ENCODE data around the gene ARHGAP42. TPM values are rescaled to one million over a fixed set of nuclear protein-coding genes. Genes with fewer than 3 reads are reported as not detected.

Gene ARHGAP42
- total RNA-seq, 1 experiment from 2014 or later: 8.0 TPM

- H3K9me3 ChIP-seq (ENCODE audit: low read depth, low read length, poor library complexity, severe bottlenecking): no peaks in the 10 kb centered on the region
- H3K4me1 ChIP-seq (ENCODE audit: insufficient read depth, low read length, poor library complexity, severe bottlenecking): peaks cover 7% of the 10 kb centered on the region
- intact Hi-C loops (cut with micrococcal nuclease; ENCODE audit: unreplicated experiment): no loop called here
- POLR2A ChIA-PET (ENCODE audit: low non-redundant PET): no interaction called here
- H3K27ac ChIP-seq (ENCODE audit: low read depth, low read length, poor library complexity, severe bottlenecking): no peak overlapping the region
- H3K36me3 ChIP-seq (ENCODE audit: insufficient read depth, low read length, poor library complexity, severe bottlenecking): no peaks in the 10 kb centered on the region
- H3K4me3 ChIP-seq (ENCODE audit: low read depth, low read length, poor library complexity, severe bottlenecking): no peak overlapping the region
- DNase-seq (ENCODE audit: low spot score): no peak
- CTCF ChIA-PET: interaction anchor here (0.6 kb wide), 1 partner anchor 139 kb away, joined by 5 read pairs; no protein-coding TSS in a partner anchor
- H3K27me3 ChIP-seq (replicated peaks; ENCODE audit: insufficient read depth, low read depth, low read length, poor library complexity): no peaks in the 10 kb centered on the region
- BruUV-seq (replicated peaks): no TSS peak
- TF ChIP-seq EZH2 (IDR thresholded peaks at IDR 0.05; ENCODE audit: borderline replicate concordance, low read depth, low read length, poor library complexity, severe bottlenecking) (no peak), CTCF (conservative IDR thresholded peaks at IDR 0.05; ENCODE audit: low read depth, low read length) (no peak)
Observed at GRCh38 chr11:100776212-100776896, 89.3 kb downstream of the ARHGAP42 start.

- ChIA-PET POLR2A (ENCODE audit: low non-redundant PET) (no interaction called here), CTCF (interaction anchor here (0.6 kb wide), 1 partner anchor 139 kb away, joined by 5 read pairs; no protein-coding TSS in a partner anchor)
- DNase-seq (ENCODE audit: low spot score): no peak
- intact Hi-C loops (cut with micrococcal nuclease; ENCODE audit: unreplicated experiment): no loop called here
- BruUV-seq (replicated peaks): no TSS peak
- H3K27me3 ChIP-seq (replicated peaks; ENCODE audit: insufficient read depth, low read depth, low read length, poor library complexity): no peaks in the 10 kb centered on the region
- H3K4me1 ChIP-seq (ENCODE audit: insufficient read depth, low read length, poor library complexity, severe bottlenecking): peaks cover 7% of the 10 kb centered on the region
- no peak overlapping the region for H3K4me3 ChIP-seq (ENCODE audit: low read depth, low read length, poor library complexity, severe bottlenecking)
- H3K27ac ChIP-seq (ENCODE audit: low read depth, low read length, poor library complexity, severe bottlenecking): no peak overlapping the region
- H3K9me3 ChIP-seq (ENCODE audit: low read depth, low read length, poor library complexity, severe bottlenecking): no peaks in the 10 kb centered on the region
- TF ChIP-seq EZH2 (IDR thresholded peaks at IDR 0.05; ENCODE audit: borderline replicate concordance, low read depth, low read length, poor library complexity, severe bottlenecking): no peak
- TF ChIP-seq CTCF (conservative IDR thresholded peaks at IDR 0.05; ENCODE audit: low read depth, low read length): no peak
- H3K36me3 ChIP-seq (ENCODE audit: insufficient read depth, low read length, poor library complexity, severe bottlenecking): no peaks in the 10 kb centered on the region
Observed at GRCh38 chr11:100777103-100777502, 90.0 kb downstream of the ARHGAP42 start.

GRCh38 chr11:100777736-100778135 is 90.6 kb downstream of the ARHGAP42 start:
- DNase-seq (ENCODE audit: low spot score): no peak
- Histone ChIP-seq H3K9me3 (ENCODE audit: low read depth, low read length, poor library complexity, severe bottlenecking) (no peaks in the 10 kb centered on the region), H3K4me1 (ENCODE audit: insufficient read depth, low read length, poor library complexity, severe bottlenecking) (peaks cover 7% of the 10 kb centered on the region), H3K36me3 (ENCODE audit: insufficient read depth, low read length, poor library complexity, severe bottlenecking) (no peaks in the 10 kb centered on the region), H3K4me3 (ENCODE audit: low read depth, low read length, poor library complexity, severe bottlenecking) (no peak overlapping the region), H3K27me3 (replicated peaks; ENCODE audit: insufficient read depth, low read depth, low read length, poor library complexity) (no peaks in the 10 kb centered on the region), H3K27ac (ENCODE audit: low read depth, low read length, poor library complexity, severe bottlenecking) (no peak overlapping the region)
- TF ChIP-seq CTCF (conservative IDR thresholded peaks at IDR 0.05; ENCODE audit: low read depth, low read length) (no peak), EZH2 (IDR thresholded peaks at IDR 0.05; ENCODE audit: borderline replicate concordance, low read depth, low read length, poor library complexity, severe bottlenecking) (no peak)
- POLR2A ChIA-PET (ENCODE audit: low non-redundant PET): no interaction called here
- intact Hi-C loops (cut with micrococcal nuclease; ENCODE audit: unreplicated experiment): no loop called here
- no TSS peak for BruUV-seq (replicated peaks)
- CTCF ChIA-PET: no interaction called here

Measured in A673 (cell line).